SK-N-MC (cell line): Measurements from ENCODE around the gene RABIF.
"Not testable (repeated sequence)": the region's sequence is repeated elsewhere in the genome, so short reads cannot be mapped to it uniquely, and the experiment has no call there.

ENCODE experiments used
- DNase-seq: peaks from one replicate; pipeline ENCODE4 v3.0.0-alpha.2; 2011; ENCODE audit warnings: low read depth, low spot score
- H3K27ac ChIP-seq: fragments of 200-600 bp; sonication (generic); 2 replicates; pipeline ENCODE4 v1.5.1; 2016; ENCODE audit warnings: mixed run types
- H3K36me3 ChIP-seq: fragments of 200-600 bp; sonication (generic); 2 replicates; pipeline ENCODE4 v1.6.1; 2017; ENCODE audit warnings: antibody characterized with exemption, low read length, mixed read lengths; ENCODE audit not compliant: insufficient read depth
- H3K4me3 ChIP-seq: fragments of 200-600 bp; sonication (generic); 2 replicates; pipeline ENCODE4 v1.5.1; 2016
- H3K9ac ChIP-seq: fragments of 200-600 bp; sonication (generic); 2 replicates; pipeline ENCODE4 v1.8.0; 2017; ENCODE audit warnings: mixed run types, mixed read lengths; ENCODE audit not compliant: insufficient read length
- H3K9me3 ChIP-seq: fragments of 200-600 bp; sonication (generic); 2 replicates; pipeline ENCODE4 v1.6.1; 2017; ENCODE audit warnings: low read depth, mild to moderate bottlenecking, antibody characterized with exemption, low read length, moderate library complexity, mixed read lengths
- EZH2 ChIP-seq: fragments of 200-600 bp; sonication (generic); IDR thresholded peaks from one replicate; pipeline ENCODE4 v1.6.1; 2017; ENCODE audit warnings: antibody characterized with exemption
- FOXP2 ChIP-seq: optimal IDR thresholded peaks from 2 replicates; pipeline ENCODE3; 2011; ENCODE audit warnings: mild to moderate bottlenecking, moderate library complexity; ENCODE audit not compliant: insufficient read depth; ENCODE audit errors: extremely low read length, control extremely low read depth
- POLR2AphosphoS5 ChIP-seq: IDR thresholded peaks from 2 replicates; pipeline ENCODE4 v1.6.1; 2012; ENCODE audit warnings: mild to moderate bottlenecking, low read depth, low read length, borderline replicate concordance

The RABIF gene

GRCh38 chr1:202888531-202889360, at the start of gene RABIF:
Gene RABIF (minus strand): TSS chr1:202889149. CDS start chr1:202889098, 51 bp downstream.
- H3K9me3 ChIP-seq, result no peaks in the 10 kb centered on the region
- H3K9ac ChIP-seq, result peak within 1 kb of the TSS; percentile 83
- TF ChIP-seq FOXP2 (no peak), POLR2AphosphoS5 (peak; percentile 98)
- DNase-seq, result peak; percentile 45
- H3K4me3 ChIP-seq, result peak within 1 kb of the TSS; percentile 94
- H3K27ac ChIP-seq, result peak within 1 kb of the TSS; percentile 73; the same call in 1 of the 2 replicates
- H3K36me3 ChIP-seq, result peaks cover 22% of the 10 kb centered on the region; the same call in 1 of the 2 replicates

GRCh38 chr1:202938287-202938925, 49.5 kb upstream of the RABIF start:
- peaks cover 30% of the 10 kb centered on the region for H3K36me3 ChIP-seq
- no peak overlapping the region for H3K9ac ChIP-seq
- H3K9me3 ChIP-seq, result no peaks in the 10 kb centered on the region
- H3K27ac ChIP-seq, result no peak overlapping the region
- no peak overlapping the region for H3K4me3 ChIP-seq
- DNase-seq, result no peak
- TF ChIP-seq EZH2 (no peak), POLR2AphosphoS5 (no peak), FOXP2 (no peak)

- H3K9me3 ChIP-seq, DNase-seq, H3K27ac ChIP-seq, H3K4me3 ChIP-seq, H3K9ac ChIP-seq: not testable (repeated sequence)
- H3K36me3 ChIP-seq, result peaks cover 13% of the 10 kb centered on the region
Measured at GRCh38 chr1:202936409-202936808, 47.5 kb upstream of the RABIF start.

- Histone ChIP-seq H3K9me3 (no peaks in the 10 kb centered on the region), H3K36me3 (peaks cover 7% of the 10 kb centered on the region)
- no peak for TF ChIP-seq POLR2AphosphoS5
- TF ChIP-seq FOXP2, result no peak
- TF ChIP-seq EZH2, result no peak
Measured at GRCh38 chr1:202935844-202936243, 46.9 kb upstream of the RABIF start.

GRCh38 chr1:202934755-202935154, 45.8 kb upstream of the RABIF start:
- H3K9ac ChIP-seq, result no peak overlapping the region
- H3K9me3 ChIP-seq, result no peaks in the 10 kb centered on the region
- H3K36me3 ChIP-seq, result no peaks in the 10 kb centered on the region
- TF ChIP-seq FOXP2, result no peak
- no peak for TF ChIP-seq POLR2AphosphoS5
- TF ChIP-seq EZH2, result no peak
- no peak overlapping the region for H3K27ac ChIP-seq
- no peak overlapping the region for H3K4me3 ChIP-seq
- DNase-seq, result no peak

More at GRCh38 chr1:202935844-202936243, 46.9 kb upstream of the RABIF start:
- no peak for DNase-seq
- Histone ChIP-seq H3K9ac (no peak overlapping the region), H3K27ac (no peak overlapping the region), H3K4me3 (no peak overlapping the region)

GRCh38 chr1:202932476-202932875, 43.5 kb upstream of the RABIF start:
- no peaks in the 10 kb centered on the region for H3K9me3 ChIP-seq
- no peak overlapping the region for H3K27ac ChIP-seq
- H3K9ac ChIP-seq, result no peak overlapping the region
- H3K36me3 ChIP-seq, result no peaks in the 10 kb centered on the region
- DNase-seq, result no peak
- TF ChIP-seq FOXP2 (no peak), POLR2AphosphoS5 (no peak), EZH2 (no peak)
- H3K4me3 ChIP-seq, result no peak overlapping the region

GRCh38 chr1:202926581-202927491, 37.9 kb upstream of the RABIF start, which contains the start of gene KLHL12:
Gene KLHL12 (minus strand): TSS chr1:202927234. CDS start chr1:202925162, 2,072 bp downstream.
- Histone ChIP-seq H3K9me3 (no peaks in the 10 kb centered on the region), H3K4me3 (peak within 1 kb of the TSS; percentile 90), H3K27ac (peak within 1 kb of the TSS; percentile 64; the same call in 1 of the 2 replicates), H3K36me3 (peaks cover 19% of the 10 kb centered on the region), H3K9ac (peak within 1 kb of the TSS; percentile 70)
- peak; percentile 66 for DNase-seq
- TF ChIP-seq EZH2 (no peak), POLR2AphosphoS5 (peak; percentile 97), FOXP2 (no peak)

- Histone ChIP-seq H3K27ac (no peak overlapping the region), H3K36me3 (peaks cover 31% of the 10 kb centered on the region), H3K4me3 (no peak overlapping the region), H3K9me3 (no peaks in the 10 kb centered on the region), H3K9ac (no peak overlapping the region)
- TF ChIP-seq POLR2AphosphoS5, result no peak
- TF ChIP-seq EZH2, result no peak
- DNase-seq, result no peak
Measured at GRCh38 chr1:202923533-202923932, 34.6 kb upstream of the RABIF start.
